ENCODE data around the gene CNTNAP2. TPM values are rescaled to one million over a fixed set of nuclear protein-coding genes. Genes with fewer than 3 reads are reported as not detected.
A peak's percentile ranks its signal among the peaks of the same experiment; 100 is the strongest.

The CNTNAP2 gene
- total RNA-seq, 1 donor = 7.6 TPM

DNA sequence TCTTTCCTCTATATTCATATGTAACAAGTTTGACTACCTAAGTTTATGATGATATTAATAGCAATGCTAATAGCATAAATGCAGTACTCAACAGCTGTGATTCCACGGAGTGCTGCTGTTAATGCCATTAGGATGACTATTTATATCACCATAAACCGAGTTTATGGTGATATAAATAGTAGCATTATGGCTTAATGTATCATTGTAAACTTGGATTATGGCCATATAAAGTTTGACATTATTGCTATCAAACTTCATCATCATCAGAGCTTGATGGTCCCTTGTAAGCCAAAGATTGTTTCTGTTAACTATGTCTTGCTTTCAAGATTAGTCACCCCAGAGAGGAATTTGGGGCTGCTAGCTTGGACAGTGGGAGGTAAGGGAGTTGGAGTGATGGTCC is 1861.6 kb downstream of the CNTNAP2 start:
- Histone ChIP-seq H2AFZ (ENCODE audit: low read length) (no peak overlapping the region), H3K4me2 (ENCODE audit: insufficient read depth, low read length) (no peak overlapping the region), H3K79me2 (ENCODE audit: insufficient read depth, low read length) (no peaks in the 10 kb centered on the region), H3K36me3 (ENCODE audit: insufficient read depth, low read length) (no peaks in the 10 kb centered on the region), H4K20me1 (ENCODE audit: insufficient read depth, low read length) (no peaks in the 10 kb centered on the region), H3K27ac (ENCODE audit: low read depth, low read length) (no peak overlapping the region), H3K9me3 (ENCODE audit: low read depth, low read length) (no peaks in the 10 kb centered on the region), H3K4me1 (ENCODE audit: insufficient read depth, low read length) (no peaks in the 10 kb centered on the region), H3K4me3 (ENCODE audit: insufficient read depth, low read length) (no peak overlapping the region), H3K27me3 (ENCODE audit: insufficient read depth, low read length) (no peaks in the 10 kb centered on the region)
- TF ChIP-seq, protein P1, sequence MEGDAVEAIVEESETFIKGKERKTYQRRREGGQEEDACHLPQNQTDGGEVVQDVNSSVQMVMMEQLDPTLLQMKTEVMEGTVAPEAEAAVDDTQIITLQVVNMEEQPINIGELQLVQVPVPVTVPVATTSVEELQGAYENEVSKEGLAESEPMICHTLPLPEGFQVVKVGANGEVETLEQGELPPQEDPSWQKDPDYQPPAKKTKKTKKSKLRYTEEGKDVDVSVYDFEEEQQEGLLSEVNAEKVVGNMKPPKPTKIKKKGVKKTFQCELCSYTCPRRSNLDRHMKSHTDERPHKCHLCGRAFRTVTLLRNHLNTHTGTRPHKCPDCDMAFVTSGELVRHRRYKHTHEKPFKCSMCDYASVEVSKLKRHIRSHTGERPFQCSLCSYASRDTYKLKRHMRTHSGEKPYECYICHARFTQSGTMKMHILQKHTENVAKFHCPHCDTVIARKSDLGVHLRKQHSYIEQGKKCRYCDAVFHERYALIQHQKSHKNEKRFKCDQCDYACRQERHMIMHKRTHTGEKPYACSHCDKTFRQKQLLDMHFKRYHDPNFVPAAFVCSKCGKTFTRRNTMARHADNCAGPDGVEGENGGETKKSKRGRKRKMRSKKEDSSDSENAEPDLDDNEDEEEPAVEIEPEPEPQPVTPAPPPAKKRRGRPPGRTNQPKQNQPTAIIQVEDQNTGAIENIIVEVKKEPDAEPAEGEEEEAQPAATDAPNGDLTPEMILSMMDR (IDR thresholded peaks at IDR 0.05; ENCODE audit: extremely low read depth, low read depth, low read length) = no peak
- DNase-seq (ENCODE audit: insufficient read length, low spot score, missing footprints) = no peak

DNA sequence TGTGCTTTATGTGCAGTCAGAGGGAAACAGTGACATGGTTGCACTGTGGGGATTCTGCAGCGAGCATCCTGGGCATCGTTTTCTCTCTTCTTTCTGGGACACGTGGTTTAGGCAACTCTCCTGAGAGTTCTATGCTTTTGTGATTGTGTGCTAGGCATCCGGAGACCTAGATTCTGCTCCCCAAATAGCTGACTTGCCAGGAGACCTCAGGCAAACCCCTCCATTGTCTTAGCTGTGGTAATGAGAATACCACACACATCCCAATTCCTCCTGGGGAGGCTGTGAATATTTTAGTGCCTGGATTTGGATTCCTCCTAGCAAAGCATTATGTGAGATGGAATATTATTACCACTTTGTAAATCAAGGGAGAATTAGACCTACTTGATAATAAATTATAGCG is 1862.0 kb downstream of the CNTNAP2 start:
- TF ChIP-seq, protein P1 (IDR thresholded peaks at IDR 0.05; ENCODE audit: extremely low read depth, low read depth, low read length) = no peak
- Histone ChIP-seq H3K27me3 (ENCODE audit: insufficient read depth, low read length) (no peaks in the 10 kb centered on the region), H3K36me3 (ENCODE audit: insufficient read depth, low read length) (no peaks in the 10 kb centered on the region), H3K79me2 (ENCODE audit: insufficient read depth, low read length) (no peaks in the 10 kb centered on the region), H2AFZ (ENCODE audit: low read length) (no peak overlapping the region), H3K4me1 (ENCODE audit: insufficient read depth, low read length) (no peaks in the 10 kb centered on the region), H3K4me2 (ENCODE audit: insufficient read depth, low read length) (no peak overlapping the region), H4K20me1 (ENCODE audit: insufficient read depth, low read length) (no peaks in the 10 kb centered on the region), H3K4me3 (ENCODE audit: insufficient read depth, low read length) (no peak overlapping the region), H3K9me3 (ENCODE audit: low read depth, low read length) (no peaks in the 10 kb centered on the region), H3K27ac (ENCODE audit: low read depth, low read length) (no peak overlapping the region)
- DNase-seq (ENCODE audit: insufficient read length, low spot score, missing footprints) = peak; percentile 2

- TF ChIP-seq, protein P1 (IDR thresholded peaks at IDR 0.05; ENCODE audit: extremely low read depth, low read depth, low read length) = no peak
- Histone ChIP-seq H4K20me1 (ENCODE audit: insufficient read depth, low read length) (no peaks in the 10 kb centered on the region), H2AFZ (ENCODE audit: low read length) (peak overlapping the region; percentile 71), H3K27me3 (ENCODE audit: insufficient read depth, low read length) (no peaks in the 10 kb centered on the region), H3K4me2 (ENCODE audit: insufficient read depth, low read length) (peak overlapping the region; percentile 52), H3K4me3 (ENCODE audit: insufficient read depth, low read length) (no peak overlapping the region), H3K36me3 (ENCODE audit: insufficient read depth, low read length) (no peaks in the 10 kb centered on the region), H3K79me2 (ENCODE audit: insufficient read depth, low read length) (no peaks in the 10 kb centered on the region), H3K27ac (ENCODE audit: low read depth, low read length) (no peak overlapping the region), H3K9me3 (ENCODE audit: low read depth, low read length) (no peaks in the 10 kb centered on the region), H3K4me1 (ENCODE audit: insufficient read depth, low read length) (no peaks in the 10 kb centered on the region)
- peak; percentile 35 for DNase-seq (ENCODE audit: insufficient read length, low spot score, missing footprints)
These were observed 1864.5 kb downstream of the CNTNAP2 start for GRCh38 chr7:147980826-147981813.

DNA sequence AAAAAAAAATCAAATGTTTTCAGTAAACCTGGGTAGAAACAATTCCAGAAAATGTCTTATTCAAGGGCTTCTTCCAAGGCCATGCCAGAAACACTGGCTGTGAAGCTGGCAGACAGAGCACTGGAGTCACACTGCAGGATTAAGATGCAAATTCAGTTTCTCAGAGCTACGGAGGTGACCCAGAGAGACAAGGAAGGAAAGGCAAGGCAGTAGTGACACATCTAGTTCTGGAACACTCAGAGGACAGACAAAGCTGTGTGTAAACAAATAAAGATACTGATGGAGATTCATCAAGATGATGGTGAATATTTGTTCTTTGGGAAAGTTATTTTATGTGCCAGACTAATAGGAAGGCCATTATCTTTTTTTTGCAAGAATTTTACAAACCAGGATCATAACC is 1865.7 kb downstream of the CNTNAP2 start:
- Histone ChIP-seq H4K20me1 (ENCODE audit: insufficient read depth, low read length) (no peaks in the 10 kb centered on the region), H3K27ac (ENCODE audit: low read depth, low read length) (no peak overlapping the region), H3K79me2 (ENCODE audit: insufficient read depth, low read length) (no peaks in the 10 kb centered on the region), H2AFZ (ENCODE audit: low read length) (peak overlapping the region; percentile 56), H3K4me3 (ENCODE audit: insufficient read depth, low read length) (no peak overlapping the region), H3K9me3 (ENCODE audit: low read depth, low read length) (no peaks in the 10 kb centered on the region), H3K4me1 (ENCODE audit: insufficient read depth, low read length) (no peaks in the 10 kb centered on the region), H3K36me3 (ENCODE audit: insufficient read depth, low read length) (no peaks in the 10 kb centered on the region), H3K4me2 (ENCODE audit: insufficient read depth, low read length) (no peak overlapping the region), H3K27me3 (ENCODE audit: insufficient read depth, low read length) (no peaks in the 10 kb centered on the region)
- DNase-seq (ENCODE audit: insufficient read length, low spot score, missing footprints) = no peak
- TF ChIP-seq, protein P1 (IDR thresholded peaks at IDR 0.05; ENCODE audit: extremely low read depth, low read depth, low read length) = no peak
